Measurements from ENCODE around the gene PDP2.
A peak's percentile ranks its signal among the peaks of the same experiment; 100 is the strongest.

PDP2 gene, protein sequence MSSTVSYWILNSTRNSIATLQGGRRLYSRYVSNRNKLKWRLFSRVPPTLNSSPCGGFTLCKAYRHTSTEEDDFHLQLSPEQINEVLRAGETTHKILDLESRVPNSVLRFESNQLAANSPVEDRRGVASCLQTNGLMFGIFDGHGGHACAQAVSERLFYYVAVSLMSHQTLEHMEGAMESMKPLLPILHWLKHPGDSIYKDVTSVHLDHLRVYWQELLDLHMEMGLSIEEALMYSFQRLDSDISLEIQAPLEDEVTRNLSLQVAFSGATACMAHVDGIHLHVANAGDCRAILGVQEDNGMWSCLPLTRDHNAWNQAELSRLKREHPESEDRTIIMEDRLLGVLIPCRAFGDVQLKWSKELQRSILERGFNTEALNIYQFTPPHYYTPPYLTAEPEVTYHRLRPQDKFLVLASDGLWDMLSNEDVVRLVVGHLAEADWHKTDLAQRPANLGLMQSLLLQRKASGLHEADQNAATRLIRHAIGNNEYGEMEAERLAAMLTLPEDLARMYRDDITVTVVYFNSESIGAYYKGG

DNA sequence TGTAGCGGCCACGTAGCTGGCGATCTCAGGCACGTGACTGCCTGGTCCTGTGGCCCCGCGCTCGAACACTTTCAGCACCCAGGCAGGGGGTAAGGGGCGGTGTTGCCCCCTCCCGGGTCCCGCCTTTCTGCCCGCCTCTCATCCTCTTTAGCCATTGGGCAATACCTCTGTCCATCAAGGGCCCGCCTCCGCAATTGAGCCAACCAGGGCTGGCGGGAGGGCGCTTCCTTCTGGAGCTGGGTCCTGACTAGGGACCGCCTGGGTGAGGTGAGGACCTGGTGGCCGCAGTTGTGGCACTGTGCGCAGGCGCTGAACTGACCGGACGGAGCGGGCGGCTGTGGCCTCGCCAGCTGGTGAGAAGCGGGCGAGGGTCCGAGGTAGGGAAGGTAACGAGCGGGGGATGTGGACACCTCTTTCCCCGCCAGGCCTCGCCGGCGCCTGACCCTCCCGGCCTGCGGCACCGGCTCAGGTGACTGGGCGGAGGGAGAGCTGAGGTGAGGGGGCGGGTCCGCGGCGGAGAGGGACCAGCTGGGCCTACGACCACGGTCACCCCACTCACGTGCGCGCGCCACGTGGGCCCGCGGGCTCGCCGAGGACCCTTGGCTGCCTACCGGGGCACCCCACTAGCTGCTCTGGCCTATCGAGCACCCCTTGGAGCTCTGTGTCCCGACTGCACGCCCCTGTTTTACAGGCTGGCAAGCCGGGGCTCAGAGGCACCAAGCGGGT is at the start of gene PDP2:
Gene PDP2 (plus strand): TSS at position 228 of the 726 bp plus-strand sequence. CDS start 3,770 bp downstream, outside the sequence.
- TF ChIP-seq, protein P1, sequence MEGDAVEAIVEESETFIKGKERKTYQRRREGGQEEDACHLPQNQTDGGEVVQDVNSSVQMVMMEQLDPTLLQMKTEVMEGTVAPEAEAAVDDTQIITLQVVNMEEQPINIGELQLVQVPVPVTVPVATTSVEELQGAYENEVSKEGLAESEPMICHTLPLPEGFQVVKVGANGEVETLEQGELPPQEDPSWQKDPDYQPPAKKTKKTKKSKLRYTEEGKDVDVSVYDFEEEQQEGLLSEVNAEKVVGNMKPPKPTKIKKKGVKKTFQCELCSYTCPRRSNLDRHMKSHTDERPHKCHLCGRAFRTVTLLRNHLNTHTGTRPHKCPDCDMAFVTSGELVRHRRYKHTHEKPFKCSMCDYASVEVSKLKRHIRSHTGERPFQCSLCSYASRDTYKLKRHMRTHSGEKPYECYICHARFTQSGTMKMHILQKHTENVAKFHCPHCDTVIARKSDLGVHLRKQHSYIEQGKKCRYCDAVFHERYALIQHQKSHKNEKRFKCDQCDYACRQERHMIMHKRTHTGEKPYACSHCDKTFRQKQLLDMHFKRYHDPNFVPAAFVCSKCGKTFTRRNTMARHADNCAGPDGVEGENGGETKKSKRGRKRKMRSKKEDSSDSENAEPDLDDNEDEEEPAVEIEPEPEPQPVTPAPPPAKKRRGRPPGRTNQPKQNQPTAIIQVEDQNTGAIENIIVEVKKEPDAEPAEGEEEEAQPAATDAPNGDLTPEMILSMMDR (IDR thresholded peaks at IDR 0.05; ENCODE audit: low read depth, low read length): no peak
- peak; percentile 95 to 97 for DNase-seq (ENCODE audit: low read depth in 2 of 2)
- peak within 1 kb of the TSS; percentile 89 to 94 for H3K4me3 ChIP-seq (replicated peaks in 1 of 2; ENCODE audit: low read depth in 2 of 2, low read length in 2 of 2)

DNA sequence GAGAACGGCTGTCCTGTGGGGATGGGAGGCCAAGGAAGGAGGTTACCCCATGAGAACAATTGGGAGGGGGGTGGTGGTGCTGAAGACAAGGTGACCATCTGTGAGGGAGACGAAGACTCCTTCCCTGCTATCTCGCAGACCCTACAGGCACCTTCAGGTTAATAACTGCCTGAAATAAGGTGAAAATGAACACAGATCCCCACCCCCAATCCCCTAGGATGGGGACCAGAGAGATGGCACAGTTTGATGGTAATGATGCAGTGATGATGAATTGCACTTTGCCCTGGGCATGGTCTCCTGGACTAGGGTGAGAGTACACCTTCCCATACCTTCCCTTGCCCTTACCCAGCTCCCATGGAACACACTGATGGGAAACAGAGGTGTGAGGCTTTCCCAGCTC is 48.1 kb upstream of the PDP2 start:
- TF ChIP-seq, protein P1 (IDR thresholded peaks at IDR 0.05; ENCODE audit: low read depth, low read length): no peak
- H3K4me3 ChIP-seq (replicated peaks in 1 of 2; ENCODE audit: low read depth in 2 of 2, low read length in 2 of 2): no peak overlapping the region
- DNase-seq (ENCODE audit: low read depth in 2 of 2): no peak

DNA sequence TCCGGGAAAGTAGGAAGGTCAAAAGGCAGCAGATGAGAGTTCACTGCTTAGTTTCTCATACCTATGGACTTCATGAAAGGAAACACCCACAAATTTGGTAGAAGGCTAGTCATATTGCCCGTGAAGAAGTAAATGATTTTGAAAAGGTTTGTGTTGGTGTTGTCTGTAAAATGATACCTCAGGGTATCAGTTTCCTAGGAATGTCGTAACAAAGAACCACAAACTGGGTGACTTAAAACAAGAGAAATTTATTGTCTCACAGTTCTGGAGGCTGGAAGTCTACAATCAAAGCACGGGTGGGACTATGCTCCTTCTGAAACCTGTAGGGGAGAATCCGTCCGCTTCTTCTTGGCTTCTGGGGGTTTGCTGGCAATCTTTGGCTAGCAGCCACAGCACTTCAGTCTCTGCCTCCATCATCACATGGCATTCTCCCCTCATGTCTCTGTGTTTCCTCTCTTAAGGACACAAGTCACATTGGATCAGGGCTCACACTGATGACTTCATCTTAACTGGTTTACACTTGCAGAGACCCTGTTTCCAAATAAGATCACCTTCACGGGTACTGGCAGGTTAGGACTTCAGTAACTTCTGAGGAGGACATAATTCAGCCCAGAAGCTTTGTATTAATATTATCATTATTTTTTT is 47.5 kb upstream of the PDP2 start:
- TF ChIP-seq, protein P1 (IDR thresholded peaks at IDR 0.05; ENCODE audit: low read depth, low read length): no peak
- DNase-seq (ENCODE audit: low read depth in 2 of 2): peak in 1 of 2 donors; percentile 17

DNA sequence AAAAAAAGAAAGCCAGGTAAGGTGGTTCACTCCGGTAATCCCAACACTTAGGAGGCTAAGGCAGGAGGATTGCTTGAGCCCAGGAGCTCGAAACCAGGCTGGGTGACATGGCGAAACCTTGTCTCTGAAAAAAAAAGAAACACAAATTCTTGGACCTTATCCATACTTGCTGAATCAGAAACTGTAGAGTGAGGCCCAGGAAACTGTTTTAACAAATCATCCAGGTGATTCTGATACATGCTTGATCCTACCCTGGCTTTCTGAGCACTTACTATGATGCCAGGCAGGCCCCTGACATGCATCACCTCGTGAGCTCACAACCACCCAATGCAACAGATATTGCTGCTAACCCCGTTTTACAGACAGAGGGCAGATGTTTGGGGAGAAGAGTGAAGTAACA is 45.6 kb upstream of the PDP2 start:
- TF ChIP-seq, protein P1 (IDR thresholded peaks at IDR 0.05; ENCODE audit: low read depth, low read length): no peak
- no peak overlapping the region for H3K4me3 ChIP-seq (replicated peaks in 1 of 2; ENCODE audit: low read depth in 2 of 2, low read length in 2 of 2)
- DNase-seq (ENCODE audit: low read depth in 2 of 2): no peak

More for the DNA sequence above, 47.5 kb upstream of the PDP2 start:
- H3K4me3 ChIP-seq (replicated peaks in 1 of 2; ENCODE audit: low read depth in 2 of 2, low read length in 2 of 2): no peak overlapping the region

DNA sequence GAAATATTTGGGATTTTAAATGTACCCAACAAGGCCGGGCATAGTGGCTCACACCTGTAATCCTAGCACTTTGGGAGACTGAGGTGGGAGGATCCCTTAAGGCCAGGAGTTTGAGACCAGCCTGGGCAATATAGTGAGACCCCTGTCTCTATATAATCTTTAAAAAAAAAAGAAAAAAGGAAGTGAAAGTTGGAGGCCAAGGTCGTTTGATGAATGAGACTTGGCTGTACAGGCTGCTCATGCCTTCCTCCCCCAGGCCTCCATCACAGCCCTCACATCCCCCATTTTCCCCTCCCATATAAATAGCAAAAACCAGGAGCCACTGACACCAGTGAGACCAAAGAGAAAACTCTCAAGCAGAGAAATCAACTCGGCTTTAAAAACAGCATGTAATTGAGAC is 39.4 kb upstream of the PDP2 start:
- TF ChIP-seq, protein P1 (IDR thresholded peaks at IDR 0.05; ENCODE audit: low read depth, low read length): no peak
- H3K4me3 ChIP-seq (replicated peaks in 1 of 2; ENCODE audit: low read depth in 2 of 2, low read length in 2 of 2): no peak overlapping the region
- no peak for DNase-seq (ENCODE audit: low read depth in 2 of 2)

DNA sequence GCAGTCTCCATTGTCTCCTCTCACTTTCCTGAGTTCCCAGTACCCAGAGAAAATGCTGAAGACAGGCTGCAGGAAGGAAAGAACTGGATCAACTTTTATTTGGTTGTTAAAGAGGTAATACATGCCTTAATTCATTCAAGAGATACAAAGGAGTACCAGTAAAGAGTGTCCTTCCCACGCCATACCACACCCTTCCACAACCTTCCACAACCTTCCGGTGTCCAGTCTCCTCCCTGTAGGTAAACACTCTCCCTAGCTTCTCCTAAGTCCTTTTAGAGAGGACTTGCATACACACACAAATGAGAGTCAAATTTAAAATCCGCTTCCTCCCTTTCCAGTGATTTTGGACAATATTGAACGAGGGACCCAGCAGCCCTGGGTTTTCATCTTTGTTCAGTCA is 38.9 kb upstream of the PDP2 start:
- H3K4me3 ChIP-seq (replicated peaks in 1 of 2; ENCODE audit: low read depth in 2 of 2, low read length in 2 of 2): no peak overlapping the region
- TF ChIP-seq, protein P1 (IDR thresholded peaks at IDR 0.05; ENCODE audit: low read depth, low read length): no peak
- DNase-seq (ENCODE audit: low read depth in 2 of 2): no peak

All from cardiac fibroblast (primary cell).